GM12872 (cell line): Measurements from ENCODE around the gene MRPL18.

Source experiments
- CTCF ChIP-seq: IDR thresholded peaks from 3 replicates; pipeline ENCODE4 v1.5.1; 2011; ENCODE audit warnings: low read depth, mild to moderate bottlenecking, low read length, moderate library complexity; ENCODE audit not compliant: insufficient read depth

MRPL18 gene

DNA sequence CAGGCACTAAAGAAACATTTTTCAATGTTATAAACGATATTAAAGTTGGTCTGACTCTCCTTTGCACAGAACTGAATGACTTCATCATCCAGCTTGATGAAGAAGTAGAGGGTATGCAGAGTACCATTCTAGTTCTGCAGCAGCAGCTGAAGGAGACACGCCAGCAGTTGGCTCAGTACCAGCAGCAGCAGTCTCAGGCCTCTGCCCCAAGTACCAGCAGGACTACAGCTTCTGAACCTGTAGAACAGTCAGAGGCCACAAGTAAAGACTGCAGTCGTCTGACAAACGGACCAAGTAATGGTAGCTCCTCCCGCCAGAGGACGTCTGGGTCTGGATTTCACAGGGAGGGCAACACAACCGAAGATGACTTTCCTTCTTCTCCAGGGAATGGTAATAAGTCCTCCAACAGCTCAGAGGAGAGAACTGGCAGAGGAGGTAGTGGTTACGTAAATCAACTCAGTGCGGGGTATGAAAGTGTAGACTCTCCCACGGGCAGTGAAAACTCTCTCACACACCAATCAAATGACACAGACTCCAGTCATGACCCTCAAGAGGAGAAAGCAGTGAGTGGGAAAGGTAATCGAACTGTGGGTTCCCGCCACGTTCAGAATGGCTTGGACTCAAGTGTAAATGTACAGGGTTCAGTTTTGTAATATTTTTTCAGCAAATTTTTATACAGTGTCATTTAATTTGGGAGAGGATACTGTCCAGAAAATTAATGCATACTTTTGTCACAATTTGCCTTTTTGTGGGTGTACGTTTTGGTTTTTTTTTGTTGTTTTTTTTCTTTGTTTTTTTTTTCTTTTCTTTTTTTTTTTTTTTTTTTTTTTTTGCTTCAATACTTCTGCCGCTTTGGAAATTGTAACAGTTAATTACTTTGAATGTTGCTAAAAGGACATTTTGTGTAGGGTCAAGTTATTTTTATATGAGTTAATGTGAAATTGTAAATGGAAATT is 35.0 kb upstream of the MRPL18 start:
- TF ChIP-seq CTCF = no peak

DNA sequence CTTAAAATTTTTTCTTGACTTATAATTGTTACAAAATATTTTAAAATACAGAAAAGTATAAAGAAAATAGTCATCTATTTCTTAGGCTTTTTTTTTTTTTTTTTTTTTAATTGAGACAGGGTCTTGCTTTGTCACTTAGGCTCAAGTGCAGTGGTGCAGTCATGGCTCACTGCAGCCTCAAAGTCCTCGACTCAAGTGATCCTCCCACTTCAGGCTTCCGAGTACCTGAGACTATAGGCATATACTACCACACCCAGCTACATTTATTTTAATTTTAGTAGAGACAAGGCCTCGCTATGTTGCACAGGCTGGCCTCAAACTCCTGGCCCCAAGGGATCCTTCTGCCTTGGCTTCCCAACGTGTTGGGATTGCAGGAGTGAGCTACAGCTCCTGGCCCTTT is 33.8 kb upstream of the MRPL18 start:
- no peak for TF ChIP-seq CTCF

DNA sequence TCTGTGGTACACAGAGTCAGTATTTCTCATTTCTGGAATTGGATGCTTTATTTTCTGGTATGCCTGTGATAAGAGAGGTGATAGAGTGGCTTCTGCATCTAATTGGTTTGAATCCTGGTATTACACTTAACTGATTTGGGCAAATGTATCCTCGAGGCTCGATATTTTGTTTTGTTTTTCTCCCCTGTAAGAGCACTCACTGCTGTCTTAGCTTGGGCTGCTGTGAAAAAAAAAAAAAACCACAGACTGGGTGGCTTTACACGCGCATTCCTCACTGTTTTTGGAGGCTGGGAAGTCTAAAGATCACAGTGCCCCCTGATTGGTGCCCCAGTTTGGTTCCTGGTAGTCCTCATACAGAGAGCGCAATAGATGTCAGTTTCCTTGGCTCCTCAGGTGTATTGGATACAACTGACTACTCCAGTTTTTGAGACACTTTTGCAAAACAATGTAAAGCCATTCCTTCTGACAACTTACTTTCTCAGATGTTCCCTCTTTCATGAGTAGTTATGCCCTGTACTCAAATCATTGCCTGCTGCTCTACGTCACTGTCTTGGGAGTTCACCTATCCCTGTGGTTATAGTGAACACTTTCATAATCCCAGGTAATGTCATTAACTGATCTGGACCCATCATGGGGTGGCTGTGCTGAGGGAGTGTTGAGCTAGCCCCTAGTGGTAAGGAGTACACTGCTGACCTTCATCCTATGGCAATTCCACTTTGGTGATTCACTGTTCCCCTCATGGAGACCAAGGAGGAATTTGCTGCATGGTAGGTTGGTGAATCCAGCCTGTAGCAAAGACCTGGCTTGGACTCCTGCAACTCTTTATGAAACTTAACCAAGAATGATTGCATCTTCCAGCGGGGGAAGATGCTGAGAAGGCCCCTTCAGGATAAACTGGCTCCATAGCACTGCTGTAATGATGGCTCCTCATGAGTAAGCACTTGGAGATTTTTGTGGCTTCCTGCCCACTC is 32.0 kb upstream of the MRPL18 start:
- TF ChIP-seq CTCF = peak; percentile 26; the same call in 1 of the 3 replicates

DNA sequence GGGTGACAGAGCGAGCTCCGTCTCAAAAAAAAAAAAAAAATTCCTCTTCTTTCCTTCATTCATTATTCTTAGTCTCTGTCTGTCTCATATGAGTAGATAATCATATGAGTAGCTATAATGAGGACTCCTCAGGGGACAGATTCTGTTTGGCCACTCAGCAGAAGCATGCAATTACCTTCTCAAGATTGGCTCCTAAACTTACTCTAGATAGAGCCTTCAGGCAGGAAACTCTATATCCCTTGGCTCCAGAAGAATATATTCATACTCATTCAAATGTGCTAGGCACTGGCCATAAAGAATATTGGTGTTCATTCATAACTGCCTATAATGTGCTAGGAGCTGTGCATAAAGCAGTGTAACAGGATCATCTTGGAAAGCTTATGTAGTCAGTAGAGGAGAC is 30.6 kb upstream of the MRPL18 start:
- TF ChIP-seq CTCF = no peak

DNA sequence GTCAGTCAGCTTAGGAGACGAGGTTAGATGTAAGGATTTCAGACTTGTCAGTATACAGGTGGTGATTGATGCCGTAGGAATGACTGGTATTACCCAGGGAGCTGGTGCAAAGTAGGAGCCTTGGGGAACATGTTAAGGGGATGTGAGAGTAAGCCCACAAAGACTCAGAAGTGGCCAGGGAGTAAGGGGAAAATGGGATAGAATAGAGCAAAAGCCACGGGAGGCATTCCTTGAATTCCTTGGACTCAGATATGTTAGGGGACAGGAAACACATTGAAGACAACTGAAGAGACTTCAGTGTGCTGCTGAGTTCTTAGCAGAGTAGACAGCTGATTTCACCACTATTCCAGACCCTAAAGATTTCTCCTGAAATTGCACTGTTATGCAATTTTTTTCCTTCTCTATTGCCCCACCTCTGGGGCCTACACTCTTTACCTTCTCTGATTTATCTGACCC is 29.6 kb upstream of the MRPL18 start:
- TF ChIP-seq CTCF = no peak

DNA sequence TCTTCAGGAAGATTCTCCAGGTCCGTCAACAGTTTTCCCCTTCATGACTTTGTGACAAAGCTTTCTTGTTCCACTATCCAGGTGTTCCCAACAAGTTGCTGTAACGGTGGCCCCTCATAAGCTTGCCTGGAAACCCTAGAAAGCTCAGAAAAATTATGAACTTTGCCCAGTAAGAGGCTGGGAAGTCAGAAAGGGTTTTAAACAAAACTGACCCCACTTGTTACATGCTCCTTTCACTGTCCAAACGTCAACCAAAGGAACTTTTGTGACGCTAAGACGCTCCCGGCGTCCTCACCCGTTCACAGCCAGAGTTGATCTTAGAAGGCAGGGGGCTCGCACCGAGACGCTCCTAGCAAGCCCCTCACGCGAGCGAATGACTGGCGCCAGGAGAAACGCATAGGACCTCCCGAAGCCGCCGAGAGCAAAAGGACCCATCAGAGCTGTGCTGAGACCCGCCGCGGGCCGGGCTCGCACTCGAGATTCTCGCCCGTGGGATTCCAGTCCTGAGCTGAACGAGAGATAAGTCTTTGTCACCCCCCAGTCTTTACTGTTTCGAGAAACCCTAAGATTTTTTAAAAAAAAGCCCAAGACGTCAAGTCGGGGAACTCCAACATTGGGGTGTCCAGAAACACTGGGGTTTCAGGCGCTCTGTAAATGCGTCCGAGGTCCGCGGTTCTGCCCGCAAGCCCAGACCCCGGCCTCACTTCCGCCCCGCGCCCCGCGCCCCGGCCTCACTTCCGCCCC is 29.0 kb upstream of the MRPL18 start:
- TF ChIP-seq CTCF = no peak
